AG04450 (cell line): ENCODE measurements around the gene PRSS53. TPM values are rescaled to one million over a fixed set of nuclear protein-coding genes. Genes with fewer than 3 reads are reported as not detected.

ENCODE experiments used
- CTCF ChIA-PET: fragments of 300-600, 350-600 bp; formaldehyde crosslinking; extraction: SDS; loops from one replicate; lab custom pipeline; 2022; ENCODE audit warnings: antibody characterized with exemption, inconsistent platforms; lab: Charles Lee
- POLR2A ChIA-PET: fragments of 350-600 bp; formaldehyde crosslinking; extraction: SDS; loops from one replicate; lab custom pipeline; 2021; ENCODE audit warnings: antibody characterized with exemption, inconsistent platforms; lab: Yijun Ruan, JAX
- DNase-seq: peaks from one replicate; pipeline ENCODE4 v3.0.0-alpha.2; 2011; ENCODE audit warnings: low read depth, low spot score
- H3K27ac ChIP-seq: one replicate; pipeline ENCODE4 v1.5.1; 2012; ENCODE audit warnings: low read depth, low read length, control low read depth
- H3K27me3 ChIP-seq: one replicate; pipeline ENCODE4 v1.6.0; 2012; ENCODE audit warnings: low read length; ENCODE audit not compliant: control insufficient read depth, insufficient read depth
- H3K4me3 ChIP-seq: 2 replicates; pipeline ENCODE4 v1.5.1; 2011; ENCODE audit warnings: mild to moderate bottlenecking, low read depth, low read length, control low read depth
- H3K9me3 ChIP-seq: 2 replicates; pipeline ENCODE4 v1.5.1; 2012; ENCODE audit warnings: low read length; ENCODE audit not compliant: control insufficient read depth, insufficient read depth
- CTCF ChIP-seq: IDR thresholded peaks from 2 replicates; pipeline ENCODE4 v1.5.1; 2011; ENCODE audit warnings: low read depth, low read length, control low read depth, inconsistent platforms
- polyA plus RNA-seq: library from polyadenylated mRNA; depleted of rRNA; stranded (reverse); fragments of >200 nt; gene quantifications from 2 replicates; pipeline ENCODE4 v1.2.3, GENCODE V29; 2011

Gene PRSS53
- polyA plus RNA-seq, 1 experiment: 0.79 TPM

GRCh38 chr16:31077592-31078396, 10.9 kb downstream of the PRSS53 start:
- H3K27me3 ChIP-seq: no peaks in the 10 kb centered on the region
- H3K27ac ChIP-seq: no peak overlapping the region
- ChIA-PET CTCF (no interaction called here), POLR2A (no interaction called here)
- no peak for DNase-seq
- 0 out of 2 replicates have a peak, but pooled peaks have one; percentile 3 for TF ChIP-seq CTCF
- H3K9me3 ChIP-seq: peaks cover 4% of the 10 kb centered on the region; the same call in 1 of the 2 replicates
- H3K4me3 ChIP-seq: no peak overlapping the region

- ChIA-PET CTCF (no interaction called here), POLR2A (no interaction called here)
- no peak for TF ChIP-seq CTCF
- no peak for DNase-seq
- Histone ChIP-seq H3K27ac (no peak overlapping the region), H3K27me3 (no peaks in the 10 kb centered on the region), H3K4me3 (no peak overlapping the region), H3K9me3 (peaks cover 4% of the 10 kb centered on the region; the same call in 1 of the 2 replicates)
These were observed 11.7 kb downstream of the PRSS53 start for GRCh38 chr16:31077024-31077423.

- Histone ChIP-seq H3K9me3 (peaks cover 4% of the 10 kb centered on the region; the same call in 1 of the 2 replicates), H3K27ac (no peak overlapping the region), H3K4me3 (no peak overlapping the region), H3K27me3 (no peaks in the 10 kb centered on the region)
- POLR2A ChIA-PET: no interaction called here
- DNase-seq: no peak
- CTCF ChIA-PET: interaction anchor here (0.9 kb wide), 1 partner anchor 343 kb away, joined by 3 read pairs; no protein-coding TSS in a partner anchor
- TF ChIP-seq CTCF: no peak
These were observed 12.4 kb downstream of the PRSS53 start for GRCh38 chr16:31076319-31076718.

GRCh38 chr16:31074814-31075183, 13.9 kb downstream of the PRSS53 start:
- ChIA-PET CTCF (interaction anchor here (1.0 to 2.4 kb wide), 2 partner anchors 67 to 386 kb away, joined by 3 to 9 read pairs; no protein-coding TSS in a partner anchor), POLR2A (interaction anchor here (0.6 to 2.4 kb wide), 14 partner anchors 10 to 105 kb away, joined by 3 to 21 read pairs (median 5); partner anchors contain the start of genes FUS, KAT8 and VKORC1)
- peak overlapping the region; percentile 90 for H3K27ac ChIP-seq
- peaks cover 4% of the 10 kb centered on the region; the same call in 1 of the 2 replicates for H3K9me3 ChIP-seq
- H3K27me3 ChIP-seq: no peaks in the 10 kb centered on the region
- peak overlapping the region; percentile 99 for H3K4me3 ChIP-seq
- no peak for DNase-seq
- TF ChIP-seq CTCF: 0 out of 2 replicates have a peak, but pooled peaks have one; percentile 14
